GM18526 (cell line): ENCODE data around the gene TBC1D10A.

Source experiments
- POLR2A ChIP-seq: IDR thresholded peaks from 3 replicates; pipeline ENCODE4 v1.6.1; 2011; ENCODE audit not compliant: insufficient read length; ENCODE audit errors: extremely low read depth

The TBC1D10A gene

GRCh38 chr22:30301995-30302809 lies 24.5 kb downstream of the TBC1D10A start:
- TF ChIP-seq POLR2A, result no peak

- TF ChIP-seq POLR2A, result no peak
Observed at GRCh38 chr22:30299322-30299721, 27.4 kb downstream of the TBC1D10A start.

- no peak for TF ChIP-seq POLR2A
Observed at GRCh38 chr22:30297991-30298701, 28.6 kb downstream of the TBC1D10A start.

- TF ChIP-seq POLR2A, result no peak
Observed at GRCh38 chr22:30297276-30297990, 29.3 kb downstream of the TBC1D10A start.

- TF ChIP-seq POLR2A, result no peak
Observed at GRCh38 chr22:30296833-30297232, 29.9 kb downstream of the TBC1D10A start.

- TF ChIP-seq POLR2A, result no peak
Observed at GRCh38 chr22:30296324-30296723, 30.4 kb downstream of the TBC1D10A start.

- no peak for TF ChIP-seq POLR2A
Observed at GRCh38 chr22:30295576-30295975, 31.2 kb downstream of the TBC1D10A start.

- TF ChIP-seq POLR2A, result no peak
Observed at GRCh38 chr22:30294830-30295229, 31.9 kb downstream of the TBC1D10A start.

- TF ChIP-seq POLR2A, result no peak
Observed at GRCh38 chr22:30294066-30294465, 32.7 kb downstream of the TBC1D10A start.

- TF ChIP-seq POLR2A, result no peak
Observed at GRCh38 chr22:30293026-30293425, 33.7 kb downstream of the TBC1D10A start.

- TF ChIP-seq POLR2A, result no peak
Observed at GRCh38 chr22:30292069-30292970, 34.4 kb downstream of the TBC1D10A start.

GRCh38 chr22:30291058-30291892 lies 35.5 kb downstream of the TBC1D10A start:
- no peak for TF ChIP-seq POLR2A

- TF ChIP-seq POLR2A, result no peak
Observed at GRCh38 chr22:30290342-30291057, 36.2 kb downstream of the TBC1D10A start.

GRCh38 chr22:30289980-30290313 lies 36.8 kb downstream of the TBC1D10A start:
- TF ChIP-seq POLR2A, result no peak
